SIG-M5 treated with dmso at 0.1 percent for 504 hours (cell line): ENCODE results near the gene TMED1.

ENCODE experiments used
- DNase-seq: peaks from one replicate; lab custom pipeline; 2025; ENCODE audit not compliant: unreplicated experiment; lab: John Stamatoyannopoulos, UW

TMED1 gene

GRCh38 chr19:10811391-10812111, 24.5 kb downstream of the TMED1 start:
- no peak for DNase-seq

GRCh38 chr19:10809651-10810285, 26.2 kb downstream of the TMED1 start:
- DNase-seq = no peak

DNA sequence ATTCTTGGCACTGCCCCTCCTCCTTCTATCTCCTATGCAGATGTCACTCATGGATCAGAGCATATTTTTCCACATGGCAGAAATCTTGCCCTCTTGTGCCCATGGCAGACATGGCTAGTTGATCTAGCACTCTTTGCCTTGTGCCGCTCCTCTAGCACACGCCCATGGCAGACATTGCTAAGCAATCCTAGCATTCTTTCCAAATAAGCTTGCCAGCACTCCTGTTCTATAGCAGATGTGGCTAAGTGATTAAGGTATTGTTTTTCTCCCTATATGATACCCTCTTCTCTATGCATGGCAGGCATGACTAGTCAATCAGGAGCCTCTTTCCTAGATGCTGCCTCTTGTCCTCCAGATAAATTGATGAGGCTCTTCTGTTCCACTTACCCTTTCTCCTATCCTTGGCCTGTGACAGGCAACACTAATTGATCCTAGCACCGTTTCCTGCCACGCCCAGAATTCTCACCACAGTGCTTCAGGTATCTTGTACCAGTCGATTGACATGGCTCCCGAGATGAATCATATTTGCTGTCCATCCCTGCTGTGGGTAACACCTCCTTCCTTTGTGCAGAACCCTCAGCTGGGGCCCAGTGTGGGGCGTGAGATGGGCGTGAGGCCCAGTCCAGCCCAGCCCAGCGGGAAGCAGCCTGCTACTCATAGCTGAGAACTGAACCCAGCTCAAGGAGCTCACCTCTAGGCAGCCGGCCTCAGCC, 26.9 kb downstream of the TMED1 start:
- DNase-seq = no peak

DNA sequence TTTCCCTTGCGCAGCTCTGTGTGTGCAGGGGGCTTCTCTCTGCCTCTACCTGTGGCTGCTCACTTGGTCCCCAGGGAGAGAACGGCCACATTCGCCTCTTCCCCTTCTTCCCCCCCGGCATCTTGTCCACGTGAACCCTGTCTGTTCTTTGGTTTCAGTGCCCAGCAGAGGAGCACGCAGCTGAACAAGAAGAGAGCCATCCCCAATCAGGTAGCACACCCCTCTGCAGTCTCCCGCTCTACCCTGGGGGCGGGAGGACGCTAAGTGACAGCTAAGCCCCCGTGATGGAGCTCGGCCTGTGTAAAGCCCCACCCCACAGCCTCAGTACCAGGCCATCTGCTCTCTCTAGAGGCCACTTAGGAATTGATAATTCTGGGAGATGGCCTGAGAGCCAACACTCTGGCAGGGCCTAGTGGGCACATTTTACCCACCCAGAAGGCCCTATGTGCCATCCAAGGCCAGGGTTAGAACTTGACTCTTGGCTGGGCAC, 30.2 kb downstream of the TMED1 start:
- DNase-seq = no peak

GRCh38 chr19:10805065-10805757, 30.8 kb downstream of the TMED1 start:
- DNase-seq = peak; percentile 78

- DNase-seq = no peak
These were observed 32.8 kb downstream of the TMED1 start for GRCh38 chr19:10803252-10803651.

GRCh38 chr19:10802479-10802878, 33.5 kb downstream of the TMED1 start:
- DNase-seq = no peak

DNA sequence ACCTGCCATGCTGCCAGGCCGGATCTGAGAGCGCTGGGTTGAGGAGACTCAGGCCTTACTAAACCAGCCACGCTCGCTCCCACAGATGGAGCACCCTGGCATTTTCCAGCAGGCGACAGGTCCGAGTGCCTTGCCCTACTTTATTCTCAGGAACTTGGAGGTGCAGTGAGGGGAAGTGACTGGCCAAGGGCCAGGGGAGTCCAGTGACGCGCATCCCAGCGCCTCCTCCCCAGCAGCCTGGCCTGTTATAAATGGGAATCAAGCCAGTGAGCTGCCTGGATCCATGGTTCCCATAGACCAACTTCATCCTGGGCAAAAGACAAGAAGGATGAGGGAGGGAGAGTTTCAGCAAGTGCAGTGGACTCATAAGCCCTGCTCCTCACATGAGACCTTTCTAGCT, 35.5 kb downstream of the TMED1 start:
- DNase-seq = no peak

GRCh38 chr19:10797541-10798256, 38.3 kb downstream of the TMED1 start:
- no peak for DNase-seq

- no peak for DNase-seq
These were observed 38.9 kb downstream of the TMED1 start for GRCh38 chr19:10797078-10797477.

DNA sequence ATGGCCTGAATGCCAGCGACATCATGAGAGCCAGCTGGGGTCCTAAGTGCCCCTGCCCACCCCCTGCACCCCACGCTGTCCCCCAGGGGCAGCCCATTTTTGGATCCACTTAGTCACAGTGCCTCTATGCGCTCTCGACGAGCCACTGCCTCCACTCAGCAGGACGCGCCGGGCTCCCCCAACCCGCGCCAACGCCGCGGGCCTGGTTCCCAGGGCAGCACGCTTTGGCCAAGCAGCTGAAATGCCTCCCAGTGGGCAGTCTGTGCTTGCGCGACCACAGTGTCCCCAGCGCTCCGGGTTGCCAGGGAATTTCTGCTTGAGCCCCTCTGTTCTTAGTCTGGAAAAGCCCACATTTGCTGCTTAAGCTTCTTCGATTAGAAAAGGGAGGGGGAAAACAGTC, 39.4 kb downstream of the TMED1 start:
- no peak for DNase-seq

DNA sequence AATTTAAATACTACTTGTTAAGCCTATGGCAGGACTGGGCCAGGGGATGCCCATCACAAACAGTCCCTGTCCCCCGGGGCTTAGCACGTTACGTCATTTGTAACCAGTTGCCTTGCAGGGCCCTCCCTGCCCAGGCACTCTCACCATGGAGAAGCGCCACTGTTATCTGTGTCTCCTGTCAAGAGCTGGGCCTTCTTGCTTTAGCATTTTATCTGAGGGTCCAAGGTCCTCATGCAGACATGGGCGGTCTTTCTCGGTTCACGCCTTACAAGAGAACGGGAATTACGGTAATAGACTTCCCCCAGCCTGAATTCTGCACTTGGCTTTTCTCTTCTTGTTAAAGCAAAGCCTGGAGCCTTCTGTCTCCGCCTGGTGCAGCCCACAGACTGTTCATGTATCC, 46.1 kb downstream of the TMED1 start:
- DNase-seq = no peak

GRCh38 chr19:10788146-10788545, 47.9 kb downstream of the TMED1 start:
- DNase-seq = no peak

DNA sequence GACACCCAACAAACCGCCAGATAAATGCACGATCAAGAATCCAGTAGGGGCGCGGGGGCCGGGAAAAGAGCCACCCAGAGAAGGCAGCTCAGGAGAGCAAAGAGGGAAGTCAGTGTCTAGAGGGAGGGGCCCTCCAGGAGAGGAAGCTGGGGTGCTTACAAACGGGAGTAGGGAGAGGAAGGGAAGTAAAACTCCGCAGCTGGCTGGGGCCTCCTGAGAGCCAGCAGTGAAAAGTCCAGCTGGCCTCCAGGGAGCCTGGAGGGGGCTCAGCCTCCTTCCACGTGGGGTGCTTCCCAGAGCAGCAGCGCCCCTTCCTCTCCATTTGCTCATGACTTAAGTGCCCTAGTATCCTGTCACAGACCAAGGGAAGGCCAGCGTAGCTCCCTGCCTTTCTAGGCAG, 51.8 kb downstream of the TMED1 start:
- peak; percentile 75 for DNase-seq

DNA sequence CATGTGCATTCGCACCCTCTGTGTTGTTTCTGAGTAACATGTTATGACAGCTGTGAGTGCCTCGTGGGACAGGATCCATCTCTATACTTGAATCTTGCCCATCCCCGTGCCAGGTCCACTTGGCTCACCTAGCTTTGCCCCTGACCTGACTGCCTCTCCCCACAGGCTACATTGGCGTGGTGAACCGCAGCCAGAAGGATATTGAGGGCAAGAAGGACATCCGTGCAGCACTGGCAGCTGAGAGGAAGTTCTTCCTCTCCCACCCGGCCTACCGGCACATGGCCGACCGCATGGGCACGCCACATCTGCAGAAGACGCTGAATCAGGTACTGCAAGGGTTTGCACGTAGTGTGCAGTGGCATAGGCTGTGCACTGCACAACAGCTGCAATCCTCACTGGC, 53.2 kb downstream of the TMED1 start:
- no peak for DNase-seq
